IMR-90 (cell line): ENCODE data around the gene MRTO4. TPM values are rescaled to one million over a fixed set of nuclear protein-coding genes. Genes with fewer than 3 reads are reported as not detected.

Experiments
- ATAC-seq: fragments of 200-7000 bp; cut with Tn5 transposase; 2 replicates; pipeline ENCODE4 v1.9.1; 2020; ENCODE audit warnings: low read depth, mild to moderate bottlenecking, moderate library complexity
- BruUV-seq: library from RNA; stranded (reverse); fragments of 400-500 nt; replicated peaks from 2 replicates; lab custom pipeline; 2021; lab: Mats Ljungman, UMichigan
- CTCF ChIA-PET: fragments of 300-600 bp; formaldehyde crosslinking; extraction: SDS; loops from one replicate; lab custom pipeline; 2021; ENCODE audit warnings: antibody characterized with exemption; lab: Yijun Ruan, JAX
- POLR2A ChIA-PET: fragments of 300-600 bp; sonication (Branson Sonifier 250); formaldehyde crosslinking; loops from one replicate; lab custom pipeline; 2022; ENCODE audit warnings: antibody characterized with exemption; ENCODE audit not compliant: unreplicated experiment; lab: Charles Lee
- DNase-seq: peaks from one replicate; pipeline ENCODE4 v3.0.0; 2013
- H2AFZ ChIP-seq: replicated peaks from 2 replicates; pipeline ENCODE3; 2013; ENCODE audit warnings: low read length, mild to moderate bottlenecking; ENCODE audit not compliant: poor library complexity
- H2AK5ac ChIP-seq: 2 replicates; pipeline ENCODE4 v1.6.1; 2013; ENCODE audit warnings: low read depth, low read length, inconsistent platforms
- H2AK9ac ChIP-seq: replicated peaks from 2 replicates; pipeline ENCODE3; 2013; ENCODE audit warnings: mild to moderate bottlenecking, low read depth, low read length, moderate library complexity; ENCODE audit not compliant: poor library complexity
- H2BK120ac ChIP-seq: 2 replicates; pipeline ENCODE4 v1.6.1; 2013; ENCODE audit warnings: low read depth, low read length, inconsistent platforms
- H2BK15ac ChIP-seq: 3 replicates; pipeline ENCODE4 v1.6.1; 2013; ENCODE audit warnings: low read depth, low read length, inconsistent platforms
- H2BK20ac ChIP-seq: 2 replicates; pipeline ENCODE4 v1.6.1; 2013; ENCODE audit warnings: low read depth, mild to moderate bottlenecking, inconsistent platforms, low read length, moderate library complexity
- H2BK5ac ChIP-seq: 2 replicates; pipeline ENCODE4 v1.6.1; 2013; ENCODE audit warnings: mild to moderate bottlenecking, low read depth, low read length, inconsistent platforms; ENCODE audit not compliant: poor library complexity, severe bottlenecking
- H3K14ac ChIP-seq: replicated peaks from 2 replicates; pipeline ENCODE4 v1.6.1; 2013; ENCODE audit warnings: low read depth, low read length, inconsistent platforms
- H3K18ac ChIP-seq: 2 replicates; pipeline ENCODE4 v1.6.1; 2013; ENCODE audit warnings: low read depth, low read length, control low read depth
- H3K23ac ChIP-seq: 2 replicates; pipeline ENCODE4 v1.6.1; 2013; ENCODE audit warnings: low read depth, low read length, inconsistent platforms
- H3K27ac ChIP-seq: 2 replicates; pipeline ENCODE4 v1.5.1; 2013; ENCODE audit warnings: mild to moderate bottlenecking, control low read depth, low read length; ENCODE audit not compliant: insufficient read depth
- H3K27me3 ChIP-seq: 2 replicates; pipeline ENCODE4 v1.6.1; 2013; ENCODE audit warnings: low read length; ENCODE audit not compliant: control insufficient read depth, insufficient read depth
- H3K36me3 ChIP-seq: 2 replicates; pipeline ENCODE4 v1.6.1; 2013; ENCODE audit warnings: low read length, mixed read lengths; ENCODE audit not compliant: control insufficient read depth, insufficient read depth
- H3K4ac ChIP-seq: 2 replicates; pipeline ENCODE4 v1.6.1; 2013; ENCODE audit warnings: low read depth, low read length, inconsistent platforms
- H3K4me1 ChIP-seq: 2 replicates; pipeline ENCODE4 v1.6.1; 2013; ENCODE audit warnings: low read length, mixed read lengths; ENCODE audit not compliant: control insufficient read depth, insufficient read depth
- H3K4me2 ChIP-seq: 2 replicates; pipeline ENCODE4 v1.6.1; 2013; ENCODE audit warnings: low read depth, mild to moderate bottlenecking, control low read depth, low read length, moderate library complexity
- H3K4me3 ChIP-seq: 2 replicates; pipeline ENCODE4 v1.5.1; 2013; ENCODE audit warnings: low read depth, mild to moderate bottlenecking, control low read depth, low read length, moderate library complexity; ENCODE audit not compliant: insufficient read depth
- H3K56ac ChIP-seq: 2 replicates; pipeline ENCODE4 v1.6.1; 2013; ENCODE audit warnings: low read length, inconsistent platforms; ENCODE audit not compliant: insufficient read depth; ENCODE audit errors: extremely low read depth
- H3K79me1 ChIP-seq, 2 experiments: 2 replicates each; pipeline ENCODE4 v1.6.1; 2013; ENCODE audit warnings: low read length in 2 of 2, inconsistent platforms in 1 of 2, low read depth in 1 of 2
- H3K9ac ChIP-seq: 2 replicates; pipeline ENCODE4 v1.6.1; 2013; ENCODE audit warnings: low read depth, low read length, control low read depth
- H3K9me1 ChIP-seq: 2 replicates; pipeline ENCODE4 v1.6.1; 2013; ENCODE audit warnings: low read length, inconsistent platforms; ENCODE audit not compliant: insufficient read depth
- H3K9me3 ChIP-seq: 2 replicates; pipeline ENCODE4 v1.6.1; 2013; ENCODE audit warnings: low read length; ENCODE audit not compliant: control insufficient read depth, insufficient read depth
- H4K20me1 ChIP-seq: 2 replicates; pipeline ENCODE4 v1.6.1; 2013; ENCODE audit warnings: low read length, inconsistent platforms; ENCODE audit not compliant: insufficient read depth
- H4K5ac ChIP-seq: 2 replicates; pipeline ENCODE4 v1.6.1; 2013; ENCODE audit warnings: mild to moderate bottlenecking, low read depth, low read length, control low read depth
- H4K8ac ChIP-seq, 2 experiments: 2 replicates each; pipeline ENCODE4 v1.6.1; 2013; ENCODE audit warnings: low read depth in 2 of 2, low read length in 2 of 2, control low read depth in 1 of 2, inconsistent platforms in 1 of 2
- H4K91ac ChIP-seq: 2 replicates; pipeline ENCODE4 v1.6.1; 2013; ENCODE audit warnings: low read depth, low read length, inconsistent platforms; ENCODE audit not compliant: insufficient read depth
- BHLHE40 ChIP-seq: fragments of 150-350 bp; IDR thresholded peaks from 2 replicates; pipeline ENCODE4 v1.6.1; 2016; ENCODE audit warnings: mild to moderate bottlenecking, low read depth, low read length
- CEBPB ChIP-seq: IDR thresholded peaks from 2 replicates; pipeline ENCODE4 v1.6.1; 2012; ENCODE audit warnings: low read depth, low read length, improper control_type of control experiment
- CHD1 ChIP-seq: IDR thresholded peaks from 2 replicates; pipeline ENCODE4 v1.6.1; 2012; ENCODE audit warnings: low read depth, low read length, improper control_type of control experiment
- FOS ChIP-seq: fragments of 150-350 bp; IDR thresholded peaks from 2 replicates; pipeline ENCODE4 v1.6.1; 2016; ENCODE audit warnings: low read depth, low read length
- MAFK ChIP-seq: IDR thresholded peaks from 2 replicates; pipeline ENCODE4 v1.6.1; 2012; ENCODE audit warnings: low read depth, low read length, improper control_type of control experiment
- MAZ ChIP-seq: IDR thresholded peaks from 2 replicates; pipeline ENCODE4 v1.6.1; 2012; ENCODE audit warnings: low read depth, mild to moderate bottlenecking, low read length, improper control_type of control experiment, moderate library complexity, borderline replicate concordance
- MXI1 ChIP-seq: IDR thresholded peaks from 2 replicates; pipeline ENCODE4 v1.6.1; 2012; ENCODE audit warnings: low read depth, mild to moderate bottlenecking, low read length, moderate library complexity, borderline replicate concordance
- NFE2L2 ChIP-seq: fragments of 150-350 bp; IDR thresholded peaks from 2 replicates; pipeline ENCODE4 v1.6.1; 2016; ENCODE audit warnings: low read depth, mild to moderate bottlenecking, low read length
- POLR2A ChIP-seq: IDR thresholded peaks from 2 replicates; pipeline ENCODE4 v1.6.1; 2012; ENCODE audit warnings: mild to moderate bottlenecking, low read depth, low read length
- RAD21 ChIP-seq: IDR thresholded peaks from 2 replicates; pipeline ENCODE4 v1.6.1; 2012; ENCODE audit warnings: low read length, improper control_type of control experiment
- RCOR1 ChIP-seq: IDR thresholded peaks from 2 replicates; pipeline ENCODE4 v1.6.1; 2012; ENCODE audit warnings: mild to moderate bottlenecking, low read length, improper control_type of control experiment; ENCODE audit not compliant: insufficient replicate concordance
- RFX5 ChIP-seq: IDR thresholded peaks from 2 replicates; pipeline ENCODE4 v1.8.0; 2012; ENCODE audit warnings: low read depth, mild to moderate bottlenecking, low read length, moderate library complexity
- SMC3 ChIP-seq: fragments of 150-350 bp; IDR thresholded peaks from 2 replicates; pipeline ENCODE4 v1.6.1; 2016; ENCODE audit warnings: low read depth, mild to moderate bottlenecking, antibody characterized with exemption, low read length, moderate library complexity
- WGBS, 2 experiments: methylation state at CpG; one replicate each; pipeline versions ENCODE4 v1.1.5 to v1.1.7; 2013; ENCODE audit warnings: missing lambda C conversion rate in 2 of 2; ENCODE audit not compliant: insufficient read length in 1 of 2; ENCODE audit errors: extremely low coverage in 2 of 2; 5-methylcytosine and 5-hydroxymethylcytosine counted together
- dilution Hi-C: fragments of 300-500 bp; cut with HindIII; formaldehyde crosslinking; loops from one replicate; pipeline ENCODE4 v1.14.3; 2018; ENCODE audit warnings: low sequenced_read_pairs; ENCODE audit not compliant: unreplicated experiment
- in situ Hi-C: fragments of 300-500 bp; cut with MboI; formaldehyde crosslinking; loops from 3 replicates; pipeline ENCODE4 v1.14.3; 2019; ENCODE audit warnings: low sequenced_read_pairs, inconsistent platforms, mixed read lengths
- intact Hi-C: fragments of 100-400 bp; cut with micrococcal nuclease; formaldehyde crosslinking; loops from 2 replicates; pipeline ENCODE4 v1.10.0; 2022
- polyA plus RNA-seq, 3 experiments: library from polyadenylated mRNA; depleted of rRNA; stranded (reverse); fragments of >200 nt; gene quantifications; 2 replicates each; pipeline ENCODE4 v1.2.3, GENCODE V29; 2012; ENCODE audit warnings: low replicate concordance in 1 of 3
- total RNA-seq: library from RNA; depleted of rRNA; stranded (reverse); fragments of >200 nt; gene quantifications from 2 replicates; pipeline ENCODE4 v1.2.3, GENCODE V29; 2012
- TF ChIP-seq, protein P1 (sequence below): fragments of 150-350 bp; IDR thresholded peaks from 2 replicates; pipeline ENCODE4 v1.6.1; 2017; ENCODE audit warnings: mild to moderate bottlenecking, antibody characterized with exemption, low read length, low read depth
- TF ChIP-seq, protein P2 (sequence below): fragments of 150-350 bp; IDR thresholded peaks from 2 replicates; pipeline ENCODE4 v1.6.1; 2016; ENCODE audit warnings: low read depth, mild to moderate bottlenecking, low read length, moderate library complexity, borderline replicate concordance
- TF ChIP-seq, protein P3 (sequence below): conservative IDR thresholded peaks from 2 replicates; pipeline ENCODE4 v1.5.1; 2012; ENCODE audit warnings: mild to moderate bottlenecking, low read depth, low read length, improper control_type of control experiment

Gene MRTO4
- total and polyA plus RNA-seq, 2 of the 4 experiments (the other 2 are of a cell fraction) = 48.0 to 58.1 TPM

DNA sequence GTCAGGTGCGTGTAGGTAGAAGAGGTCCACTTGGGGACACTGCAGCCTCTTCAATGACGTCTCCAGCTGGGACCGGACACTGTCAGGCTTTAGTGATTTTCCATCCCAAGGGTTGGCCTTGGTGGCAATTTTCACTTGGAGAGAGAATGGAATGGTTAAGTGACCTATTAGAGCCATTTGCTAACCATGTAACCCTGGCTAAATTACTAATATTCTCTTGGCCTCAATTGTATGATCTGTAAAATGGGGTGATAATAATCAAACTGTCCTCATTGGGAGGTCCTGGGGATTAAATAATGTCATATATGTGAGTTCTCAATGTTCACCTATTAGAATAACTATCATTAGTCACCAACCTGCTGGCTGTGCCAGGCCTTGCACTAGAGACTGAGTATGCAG lies 56.9 kb downstream of the MRTO4 start:
- WGBS, 2 experiments = 100% methylated on average over 3 of the region's 3 CpGs; no CpG with 5 or more reads in 1 of the 2 experiments
- TF ChIP-seq MAFK = no peak
- TF ChIP-seq BHLHE40 = no peak
- TF ChIP-seq CHD1 = no peak
- TF ChIP-seq, protein P1, sequence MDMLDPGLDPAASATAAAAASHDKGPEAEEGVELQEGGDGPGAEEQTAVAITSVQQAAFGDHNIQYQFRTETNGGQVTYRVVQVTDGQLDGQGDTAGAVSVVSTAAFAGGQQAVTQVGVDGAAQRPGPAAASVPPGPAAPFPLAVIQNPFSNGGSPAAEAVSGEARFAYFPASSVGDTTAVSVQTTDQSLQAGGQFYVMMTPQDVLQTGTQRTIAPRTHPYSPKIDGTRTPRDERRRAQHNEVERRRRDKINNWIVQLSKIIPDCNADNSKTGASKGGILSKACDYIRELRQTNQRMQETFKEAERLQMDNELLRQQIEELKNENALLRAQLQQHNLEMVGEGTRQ = no peak
- no peak for TF ChIP-seq RCOR1
- TF ChIP-seq CEBPB = no peak
- TF ChIP-seq, protein P2, sequence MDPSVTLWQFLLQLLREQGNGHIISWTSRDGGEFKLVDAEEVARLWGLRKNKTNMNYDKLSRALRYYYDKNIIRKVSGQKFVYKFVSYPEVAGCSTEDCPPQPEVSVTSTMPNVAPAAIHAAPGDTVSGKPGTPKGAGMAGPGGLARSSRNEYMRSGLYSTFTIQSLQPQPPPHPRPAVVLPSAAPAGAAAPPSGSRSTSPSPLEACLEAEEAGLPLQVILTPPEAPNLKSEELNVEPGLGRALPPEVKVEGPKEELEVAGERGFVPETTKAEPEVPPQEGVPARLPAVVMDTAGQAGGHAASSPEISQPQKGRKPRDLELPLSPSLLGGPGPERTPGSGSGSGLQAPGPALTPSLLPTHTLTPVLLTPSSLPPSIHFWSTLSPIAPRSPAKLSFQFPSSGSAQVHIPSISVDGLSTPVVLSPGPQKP = no peak
- no peak for TF ChIP-seq MXI1
- no peak for TF ChIP-seq RFX5
- TF ChIP-seq SMC3 = no peak
- no peak for TF ChIP-seq RAD21
- no peak for TF ChIP-seq MAZ
- TF ChIP-seq POLR2A = no peak
- no peak for TF ChIP-seq FOS
- TF ChIP-seq NFE2L2 = no peak
- TF ChIP-seq, protein P3, sequence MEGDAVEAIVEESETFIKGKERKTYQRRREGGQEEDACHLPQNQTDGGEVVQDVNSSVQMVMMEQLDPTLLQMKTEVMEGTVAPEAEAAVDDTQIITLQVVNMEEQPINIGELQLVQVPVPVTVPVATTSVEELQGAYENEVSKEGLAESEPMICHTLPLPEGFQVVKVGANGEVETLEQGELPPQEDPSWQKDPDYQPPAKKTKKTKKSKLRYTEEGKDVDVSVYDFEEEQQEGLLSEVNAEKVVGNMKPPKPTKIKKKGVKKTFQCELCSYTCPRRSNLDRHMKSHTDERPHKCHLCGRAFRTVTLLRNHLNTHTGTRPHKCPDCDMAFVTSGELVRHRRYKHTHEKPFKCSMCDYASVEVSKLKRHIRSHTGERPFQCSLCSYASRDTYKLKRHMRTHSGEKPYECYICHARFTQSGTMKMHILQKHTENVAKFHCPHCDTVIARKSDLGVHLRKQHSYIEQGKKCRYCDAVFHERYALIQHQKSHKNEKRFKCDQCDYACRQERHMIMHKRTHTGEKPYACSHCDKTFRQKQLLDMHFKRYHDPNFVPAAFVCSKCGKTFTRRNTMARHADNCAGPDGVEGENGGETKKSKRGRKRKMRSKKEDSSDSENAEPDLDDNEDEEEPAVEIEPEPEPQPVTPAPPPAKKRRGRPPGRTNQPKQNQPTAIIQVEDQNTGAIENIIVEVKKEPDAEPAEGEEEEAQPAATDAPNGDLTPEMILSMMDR = no peak
- no peak overlapping the region for H3K18ac ChIP-seq

More for the DNA sequence above, 56.9 kb downstream of the MRTO4 start:
- H2AK5ac ChIP-seq = no peak overlapping the region
- H3K4me2 ChIP-seq = no peak overlapping the region
- H2AFZ ChIP-seq = no peak overlapping the region
- dilution Hi-C loops = no loop called here
- no peak overlapping the region for H2BK15ac ChIP-seq
- H4K20me1 ChIP-seq = peaks cover 21% of the 10 kb centered on the region
- peaks cover 18% of the 10 kb centered on the region for H3K4me1 ChIP-seq
- no peak for ATAC-seq
- H3K9me3 ChIP-seq = no peaks in the 10 kb centered on the region
- DNase-seq = no peak
- H3K4me3 ChIP-seq = no peak overlapping the region
- H2BK5ac ChIP-seq = no peak overlapping the region
- H3K36me3 ChIP-seq = peaks cover 42% of the 10 kb centered on the region
- no peak overlapping the region for H4K8ac ChIP-seq
- H3K14ac ChIP-seq = no peak overlapping the region
- no peak overlapping the region for H4K5ac ChIP-seq
- H3K23ac ChIP-seq = no peak overlapping the region
- no peak overlapping the region for H3K9ac ChIP-seq
- CTCF ChIA-PET = no interaction called here
- no peak overlapping the region for H2BK120ac ChIP-seq
- H3K27me3 ChIP-seq = no peaks in the 10 kb centered on the region
- H2AK9ac ChIP-seq = no peak overlapping the region
- intact Hi-C loops = no loop called here
- H3K27ac ChIP-seq = no peak overlapping the region
- no peak overlapping the region for H4K91ac ChIP-seq
- no peak overlapping the region for H3K56ac ChIP-seq
- no TSS peak for BruUV-seq
- POLR2A ChIA-PET = no interaction called here
- no peak overlapping the region for H2BK20ac ChIP-seq
- in situ Hi-C loops = no loop called here
- H3K9me1 ChIP-seq = peaks cover 14% of the 10 kb centered on the region
- peaks cover 18 to 45% of the 10 kb centered on the region in 2 experiments for H3K79me1 ChIP-seq
- no peak overlapping the region for H3K4ac ChIP-seq
